HEK293 (cell line): ENCODE measurements around the gene CXorf65.

Source experiments
- KLF16 ChIP-seq: fragments of 450-650 bp; formaldehyde crosslinking; IDR thresholded peaks from 2 replicates; pipeline ENCODE4 v1.5.1; 2017; ENCODE audit warnings: missing biosample characterization, missing genetic modification characterization
- KLF7 ChIP-seq: fragments of 450-650 bp; formaldehyde crosslinking; IDR thresholded peaks from 2 replicates; pipeline ENCODE4 v1.5.1; 2016; ENCODE audit warnings: missing biosample characterization, missing genetic modification characterization, borderline replicate concordance
- MYNN ChIP-seq: fragments of 450-650 bp; formaldehyde crosslinking; IDR thresholded peaks from 2 replicates; pipeline ENCODE4 v1.5.1; 2016; ENCODE audit warnings: missing biosample characterization, missing genetic modification characterization, borderline replicate concordance
- OVOL3 ChIP-seq: fragments of 450-650 bp; formaldehyde crosslinking; IDR thresholded peaks from 2 replicates; pipeline ENCODE4 v1.5.1; 2016; ENCODE audit warnings: missing biosample characterization, missing genetic modification characterization
- PRDM4 ChIP-seq: fragments of 450-650 bp; formaldehyde crosslinking; IDR thresholded peaks from 2 replicates; pipeline ENCODE4 v1.5.1; 2017; ENCODE audit warnings: missing biosample characterization, missing genetic modification characterization
- PRDM6 ChIP-seq: fragments of 450-650 bp; formaldehyde crosslinking; IDR thresholded peaks from 2 replicates; pipeline ENCODE4 v1.5.1; 2017; ENCODE audit warnings: missing biosample characterization, missing genetic modification characterization
- TSHZ1 ChIP-seq: fragments of 450-650 bp; formaldehyde crosslinking; IDR thresholded peaks from 2 replicates; pipeline ENCODE4 v1.5.1; 2016; ENCODE audit warnings: missing biosample characterization, missing genetic modification characterization, borderline replicate concordance
- ZNF10 ChIP-seq: fragments of 450-650 bp; formaldehyde crosslinking; IDR thresholded peaks from 2 replicates; pipeline ENCODE4 v1.5.1; 2017; ENCODE audit warnings: missing biosample characterization, missing genetic modification characterization
- ZNF175 ChIP-seq: fragments of 450-650 bp; formaldehyde crosslinking; IDR thresholded peaks from 2 replicates; pipeline ENCODE4 v1.5.1; 2016; ENCODE audit warnings: missing biosample characterization, missing genetic modification characterization
- ZNF221 ChIP-seq: fragments of 450-650 bp; formaldehyde crosslinking; IDR thresholded peaks from 2 replicates; pipeline ENCODE4 v1.5.1; 2017; ENCODE audit warnings: missing biosample characterization, missing genetic modification characterization, borderline replicate concordance
- ZNF274 ChIP-seq, 2 experiments: fragments of 200-500 bp in 1 of 2; fragments of 450-650 bp in 1 of 2; sonication (Bioruptor generic) in 1 of 2; formaldehyde crosslinking in 1 of 2; IDR thresholded peaks; 2 replicates each; pipeline versions ENCODE4 v1.5.1 to v1.6.1; 2014 to 2016; ENCODE audit warnings: borderline replicate concordance in 1 of 2, inconsistent platforms in 1 of 2, low read length in 1 of 2, missing biosample characterization in 1 of 2, missing genetic modification characterization in 1 of 2
- ZNF280D ChIP-seq: fragments of 450-650 bp; formaldehyde crosslinking; IDR thresholded peaks from 2 replicates; pipeline ENCODE4 v1.5.1; 2016; ENCODE audit warnings: missing biosample characterization, missing genetic modification characterization
- ZNF354C ChIP-seq: fragments of 450-650 bp; formaldehyde crosslinking; IDR thresholded peaks from 2 replicates; pipeline ENCODE4 v1.5.1; 2016; ENCODE audit warnings: missing biosample characterization, missing genetic modification characterization, low read depth, borderline replicate concordance
- ZNF394 ChIP-seq: fragments of 450-650 bp; formaldehyde crosslinking; IDR thresholded peaks from 2 replicates; pipeline ENCODE4 v1.5.1; 2016; ENCODE audit warnings: missing biosample characterization, missing genetic modification characterization, mild to moderate bottlenecking, moderate library complexity, borderline replicate concordance
- ZNF404 ChIP-seq: fragments of 450-650 bp; formaldehyde crosslinking; IDR thresholded peaks from 2 replicates; pipeline ENCODE4 v1.5.1; 2017; ENCODE audit warnings: missing biosample characterization, missing genetic modification characterization
- ZNF449 ChIP-seq: fragments of 450-650 bp; formaldehyde crosslinking; IDR thresholded peaks from 2 replicates; pipeline ENCODE4 v1.5.1; 2017; ENCODE audit warnings: missing biosample characterization, mild to moderate bottlenecking, missing genetic modification characterization, moderate library complexity
- ZNF596 ChIP-seq: fragments of 450-650 bp; IDR thresholded peaks from 2 replicates; pipeline ENCODE4 v1.5.0; 2018; ENCODE audit warnings: missing biosample characterization, mild to moderate bottlenecking, missing genetic modification characterization, moderate library complexity
- ZNF654 ChIP-seq: fragments of 450-650 bp; formaldehyde crosslinking; IDR thresholded peaks from 2 replicates; pipeline ENCODE4 v1.5.1; 2016; ENCODE audit warnings: low read depth, missing biosample characterization, missing genetic modification characterization
- ZNF670 ChIP-seq: fragments of 450-650 bp; formaldehyde crosslinking; IDR thresholded peaks from 2 replicates; pipeline ENCODE4 v1.5.1; 2016; ENCODE audit warnings: missing biosample characterization, missing genetic modification characterization, low read depth
- ZNF747 ChIP-seq: fragments of 450-650 bp; formaldehyde crosslinking; IDR thresholded peaks from 2 replicates; pipeline ENCODE4 v1.5.1; 2016; ENCODE audit warnings: missing biosample characterization, missing genetic modification characterization
- TF ChIP-seq, protein P1 (sequence below): fragments of 450-650 bp; formaldehyde crosslinking; conservative IDR thresholded peaks from 2 replicates; pipeline ENCODE4 v1.5.1; 2016; ENCODE audit warnings: low read depth, missing biosample characterization, missing genetic modification characterization

CXorf65 gene

DNA sequence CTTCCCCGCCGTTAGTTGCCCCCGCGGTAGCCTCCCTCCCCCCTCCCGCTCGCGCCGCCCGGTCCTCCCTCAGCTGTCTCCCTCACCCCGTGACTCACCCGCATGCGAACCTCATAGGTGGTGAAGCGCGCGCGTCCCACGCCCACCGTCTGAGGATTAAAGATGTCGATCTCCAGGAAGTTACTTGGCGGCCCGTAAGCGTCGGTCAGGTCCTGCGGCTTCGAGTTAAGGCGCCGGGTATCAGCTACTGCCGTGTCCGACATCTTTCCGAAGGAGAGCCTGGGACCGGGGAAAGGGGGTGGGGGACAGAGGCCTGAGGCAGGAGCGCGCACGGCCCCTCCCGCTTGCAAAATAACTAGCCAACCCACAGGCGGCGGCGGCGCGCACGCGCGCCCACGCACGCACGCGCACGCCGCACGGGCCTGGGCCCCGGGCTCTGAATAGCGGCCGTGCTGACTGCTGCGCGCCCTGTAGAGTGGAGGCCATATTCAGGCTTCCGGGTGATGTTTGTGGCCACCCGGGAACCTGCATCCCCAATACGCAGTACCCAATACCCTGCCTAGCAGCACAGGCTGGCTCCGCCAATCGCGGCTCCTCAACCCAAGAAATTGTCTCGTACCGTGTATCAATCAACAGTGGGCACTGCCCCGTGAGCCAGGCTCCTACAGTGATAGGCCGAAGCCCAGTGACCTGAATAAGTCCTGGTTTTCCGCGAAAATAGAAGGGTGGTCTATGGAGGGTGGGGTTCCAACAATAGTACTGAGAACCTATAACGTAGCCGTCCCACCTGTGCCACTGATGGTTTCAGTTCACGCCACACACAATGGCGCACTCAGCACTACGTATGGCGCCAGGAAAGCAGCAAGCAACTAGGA is 38.3 kb downstream of the CXorf65 start, which contains the start of gene SNX12 (continued):
- TF ChIP-seq ZNF280D (no peak), PRDM6 (no peak), KLF16 (tag by site-specific recombination) (0 out of 2 replicates have a peak, but pooled peaks have one; percentile 45), ZNF449 (tag by site-specific recombination) (no peak), ZNF654 (no peak), ZNF274 (IDR thresholded peaks at IDR 0.05; ENCODE audit: low read length) (no peak), ZNF274 (tag by site-specific recombination; IDR thresholded peaks at IDR 0.05; ENCODE audit: borderline replicate concordance) (no peak), ZNF596 (no peak), ZNF175 (tag by site-specific recombination) (no peak), OVOL3 (tag by site-specific recombination) (no peak), ZNF404 (tag by site-specific recombination) (no peak), ZNF670 (tag by site-specific recombination) (no peak), ZNF747 (tag by site-specific recombination) (no peak), TSHZ1 (no peak), KLF7 (no peak), ZNF354C (no peak), ZNF10 (tag by site-specific recombination) (no peak), ZNF221 (tag by site-specific recombination) (no peak), MYNN (0 out of 2 replicates have a peak, but pooled peaks have one; percentile 20), ZNF394 (tag by site-specific recombination) (no peak), PRDM4 (tag by site-specific recombination) (no peak)
- TF ChIP-seq, protein P1, sequence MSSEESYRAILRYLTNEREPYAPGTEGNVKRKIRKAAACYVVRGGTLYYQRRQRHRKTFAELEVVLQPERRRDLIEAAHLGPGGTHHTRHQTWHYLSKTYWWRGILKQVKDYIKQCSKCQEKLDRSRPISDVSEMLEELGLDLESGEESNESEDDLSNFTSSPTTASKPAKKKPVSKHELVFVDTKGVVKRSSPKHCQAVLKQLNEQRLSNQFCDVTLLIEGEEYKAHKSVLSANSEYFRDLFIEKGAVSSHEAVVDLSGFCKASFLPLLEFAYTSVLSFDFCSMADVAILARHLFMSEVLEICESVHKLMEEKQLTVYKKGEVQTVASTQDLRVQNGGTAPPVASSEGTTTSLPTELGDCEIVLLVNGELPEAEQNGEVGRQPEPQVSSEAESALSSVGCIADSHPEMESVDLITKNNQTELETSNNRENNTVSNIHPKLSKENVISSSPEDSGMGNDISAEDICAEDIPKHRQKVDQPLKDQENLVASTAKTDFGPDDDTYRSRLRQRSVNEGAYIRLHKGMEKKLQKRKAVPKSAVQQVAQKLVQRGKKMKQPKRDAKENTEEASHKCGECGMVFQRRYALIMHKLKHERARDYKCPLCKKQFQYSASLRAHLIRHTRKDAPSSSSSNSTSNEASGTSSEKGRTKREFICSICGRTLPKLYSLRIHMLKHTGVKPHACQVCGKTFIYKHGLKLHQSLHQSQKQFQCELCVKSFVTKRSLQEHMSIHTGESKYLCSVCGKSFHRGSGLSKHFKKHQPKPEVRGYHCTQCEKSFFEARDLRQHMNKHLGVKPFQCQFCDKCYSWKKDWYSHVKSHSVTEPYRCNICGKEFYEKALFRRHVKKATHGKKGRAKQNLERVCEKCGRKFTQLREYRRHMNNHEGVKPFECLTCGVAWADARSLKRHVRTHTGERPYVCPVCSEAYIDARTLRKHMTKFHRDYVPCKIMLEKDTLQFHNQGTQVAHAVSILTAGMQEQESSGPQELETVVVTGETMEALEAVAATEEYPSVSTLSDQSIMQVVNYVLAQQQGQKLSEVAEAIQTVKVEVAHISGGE (tag by site-specific recombination): 0 out of 2 replicates have a peak, but pooled peaks have one; percentile 4
